ENCODE results near the gene HIVEP3. TPM values are rescaled to one million over a fixed set of nuclear protein-coding genes. Genes with fewer than 3 reads are reported as not detected.

HIVEP3 gene
- total and polyA plus RNA-seq, 2 of the 13 experiments (the other 11 are each of a cell fraction or from before 2014, with no cell fraction given), result 0.05 TPM; not detected in 1

GRCh38 chr1:41582351-41582750, 336.4 kb downstream of the HIVEP3 start:
- H4K20me1 ChIP-seq (ENCODE audit: insufficient read depth, low read length), result no peaks in the 10 kb centered on the region
- H3K36me3 ChIP-seq (replicated peaks in 1 of 2; ENCODE audit: control insufficient read depth in 1 of 2, insufficient read depth in 2 of 2, low read length in 2 of 2), result no peaks in the 10 kb centered on the region
- no peak for TF ChIP-seq ZNF614 (CRISPR knock-in tag; IDR thresholded peaks at IDR 0.05; ENCODE audit: borderline replicate concordance)
- TF ChIP-seq MTA3 (CRISPR knock-in tag; IDR thresholded peaks at IDR 0.05), result no peak
- TF ChIP-seq ATF5 (CRISPR knock-in tag; IDR thresholded peaks at IDR 0.05; ENCODE audit: low read depth), result no peak
- no peak for TF ChIP-seq KLF12 (CRISPR knock-in tag; IDR thresholded peaks at IDR 0.05; ENCODE audit: borderline replicate concordance)
- no peak for TF ChIP-seq XBP1 (CRISPR knock-in tag; IDR thresholded peaks at IDR 0.05)
- TF ChIP-seq HBP1 (CRISPR knock-in tag; IDR thresholded peaks at IDR 0.05; ENCODE audit: low read depth), result no peak
- TF ChIP-seq CENPBD1 (CRISPR knock-in tag; IDR thresholded peaks at IDR 0.05; ENCODE audit: borderline replicate concordance, low read depth), result no peak
- no peak for TF ChIP-seq DMTF1 (CRISPR knock-in tag; IDR thresholded peaks at IDR 0.05)
- H3K27ac ChIP-seq (ENCODE audit: extremely low read length, insufficient read depth, low read length), result no peak overlapping the region
- no TSS peak for BruUV-seq (replicated peaks)
- H3K4me3 ChIP-seq (replicated peaks in 1 of 3; ENCODE audit: insufficient read depth in 1 of 3, low read depth in 2 of 3, low read length in 3 of 3), result no peak overlapping the region
- no peaks in the 10 kb centered on the region for H3K79me2 ChIP-seq (ENCODE audit: insufficient read depth, low read length)
- no peak overlapping the region for H3K9ac ChIP-seq (ENCODE audit: insufficient read depth, low read depth, low read length)
- in situ Hi-C loops (cut with HindIII; ENCODE audit: extremely low pct_ligation_motif_present, low pct_unique_long_range_greater_than_20kb), result no loop called here
- H3K27me3 ChIP-seq (ENCODE audit: control insufficient read depth in 1 of 2, insufficient read depth in 2 of 2, low read length in 2 of 2), result peaks cover 1 to 51% of the 10 kb centered on the region in 2 experiments
- H3K9me3 ChIP-seq (ENCODE audit: low read length), result no peaks in the 10 kb centered on the region
- no peak for ATAC-seq
- H3K4me2 ChIP-seq (ENCODE audit: low read depth, low read length), result no peak overlapping the region
- H3K4me1 ChIP-seq (ENCODE audit: insufficient read depth, low read length), result no peaks in the 10 kb centered on the region
- intact Hi-C loops (cut with micrococcal nuclease; ENCODE audit: unreplicated experiment), result no loop called here
- FAIRE-seq, result no peak
- no peak overlapping the region for H2AFZ ChIP-seq (ENCODE audit: low read length)
- WGBS (ENCODE audit: low lambda C conversion rate), result 3% methylated on average over 6 of the region's 9 CpGs
- CTCF ChIA-PET (ENCODE audit: low intra/inter-chr PET ratio, low total read pairs), result no interaction called here
- POLR2A ChIA-PET, result no interaction called here
- DNase-seq (ENCODE audit: low spot score), result no peak

All from HepG2 (cell line).